K562 (cell line): Measurements from ENCODE around the gene PGR. TPM values are rescaled to one million over a fixed set of nuclear protein-coding genes. Genes with fewer than 3 reads are reported as not detected.

Experiments
- COPS2 ChIP-seq: fragments of 450-650 bp; conservative IDR thresholded peaks from 2 replicates; pipeline ENCODE4 v1.6.1; 2016; ENCODE audit warnings: mild to moderate bottlenecking, moderate library complexity
- CXXC5 ChIP-seq: fragments of 250-450 bp; sonication (Bioruptor Pico); IDR thresholded peaks from 2 replicates; pipeline ENCODE4 v1.8.0; 2022; ENCODE audit warnings: inconsistent platforms, mild to moderate bottlenecking, moderate library complexity
- HOMEZ ChIP-seq: fragments of 250-450 bp; sonication (Bioruptor Pico); IDR thresholded peaks from 2 replicates; pipeline ENCODE4 v1.4.0; 2020; ENCODE audit warnings: mild to moderate bottlenecking, moderate library complexity
- JUND ChIP-seq, 2 experiments: IDR thresholded peaks; 2 replicates in 1 of 2; 3 replicates in 1 of 2; pipeline ENCODE4 v1.6.1; 2011; ENCODE audit warnings: borderline replicate concordance in 2 of 2, low read depth in 2 of 2, low read length in 2 of 2, improper control_type of control experiment in 1 of 2, missing biosample characterization in 1 of 2, missing genetic modification characterization in 1 of 2, missing genetic modification reagents in 1 of 2
- KLF10 ChIP-seq: fragments of 250-450 bp; sonication (Bioruptor Pico); IDR thresholded peaks from 2 replicates; pipeline ENCODE4 v1.6.1; 2021; ENCODE audit warnings: matching md5 sums
- POLR2H ChIP-seq: IDR thresholded peaks from 2 replicates; pipeline ENCODE4 v1.6.1; 2016; ENCODE audit warnings: missing genetic modification characterization, low read depth, mild to moderate bottlenecking, control low read depth, missing compliant biosample characterization, moderate library complexity
- POLR3G ChIP-seq: IDR thresholded peaks from 2 replicates; pipeline ENCODE4 v1.6.1; 2011; ENCODE audit not compliant: insufficient read length, insufficient replicate concordance; ENCODE audit errors: extremely low read depth
- TCFL5 ChIP-seq: fragments of 250-450 bp; sonication (Bioruptor Pico); conservative IDR thresholded peaks from 2 replicates; pipeline ENCODE4 v1.6.1; 2021; ENCODE audit warnings: mild to moderate bottlenecking, moderate library complexity, matching md5 sums
- THRAP3 ChIP-seq: fragments of 450-650 bp; IDR thresholded peaks from 2 replicates; pipeline ENCODE4 v1.6.1; 2016; ENCODE audit warnings: mild to moderate bottlenecking, inconsistent platforms, borderline replicate concordance
- ZBTB5 ChIP-seq: fragments of 450-650 bp; IDR thresholded peaks from 2 replicates; pipeline ENCODE4 v1.6.1; 2017; ENCODE audit warnings: antibody characterized with exemption
- polyA plus RNA-seq, 8 experiments: library from polyadenylated mRNA; depleted of rRNA in 4 of 8; stranded (reverse) in 5 of 8; unstranded in 3 of 8; fragments of >200 nt; fragmentation: Nextera tagmentation in 2 of 8; fragmentation: Illumina TruSeq in 1 of 8; extraction: Ambion mirVana in 2 of 8; extraction: Trizol in 1 of 8; gene quantifications; 2 replicates each; pipeline versions ENCODE4 v1.2.1 to v1.2.3, GENCODE V29; 2011 to 2014; ENCODE audit warnings: inconsistent platforms in 1 of 8, missing spikeins in 1 of 8
- total RNA-seq, 7 experiments: library from RNA; depleted of rRNA in 6 of 7; stranded (reverse); fragments of >200 nt in 6 of 7; fragmentation: Illumina TruSeq in 2 of 7; extraction: Trizol in 2 of 7; gene quantifications; 2 replicates each; pipeline versions ENCODE4 v1.2.1 to v1.2.3, GENCODE V29; 2011 to 2021; ENCODE audit warnings: low replicate concordance in 1 of 7
- TF ChIP-seq, protein P1 (sequence below): fragments of 250-450 bp; sonication (Bioruptor Pico); IDR thresholded peaks from 2 replicates; pipeline ENCODE4 v1.4.0; 2020; ENCODE audit warnings: mild to moderate bottlenecking
- TF ChIP-seq, protein P2 (sequence below): fragments of 200-800 bp; sonication (Bioruptor generic); IDR thresholded peaks from 2 replicates; pipeline ENCODE4 v1.6.1; 2016; ENCODE audit warnings: missing genetic modification characterization, missing compliant biosample characterization
- TF ChIP-seq, protein P3 (sequence below): fragments of 200-800 bp; sonication (Bioruptor generic); IDR thresholded peaks from 2 replicates; pipeline ENCODE4 v1.6.1; 2017; ENCODE audit warnings: missing genetic modification characterization, missing compliant biosample characterization

Gene PGR
- total and polyA plus RNA-seq, 9 of the 15 experiments (the other 6 are each of a cell fraction or from before 2014, with no cell fraction given), result 0.43 to 2.4 (median 1.3) TPM

DNA sequence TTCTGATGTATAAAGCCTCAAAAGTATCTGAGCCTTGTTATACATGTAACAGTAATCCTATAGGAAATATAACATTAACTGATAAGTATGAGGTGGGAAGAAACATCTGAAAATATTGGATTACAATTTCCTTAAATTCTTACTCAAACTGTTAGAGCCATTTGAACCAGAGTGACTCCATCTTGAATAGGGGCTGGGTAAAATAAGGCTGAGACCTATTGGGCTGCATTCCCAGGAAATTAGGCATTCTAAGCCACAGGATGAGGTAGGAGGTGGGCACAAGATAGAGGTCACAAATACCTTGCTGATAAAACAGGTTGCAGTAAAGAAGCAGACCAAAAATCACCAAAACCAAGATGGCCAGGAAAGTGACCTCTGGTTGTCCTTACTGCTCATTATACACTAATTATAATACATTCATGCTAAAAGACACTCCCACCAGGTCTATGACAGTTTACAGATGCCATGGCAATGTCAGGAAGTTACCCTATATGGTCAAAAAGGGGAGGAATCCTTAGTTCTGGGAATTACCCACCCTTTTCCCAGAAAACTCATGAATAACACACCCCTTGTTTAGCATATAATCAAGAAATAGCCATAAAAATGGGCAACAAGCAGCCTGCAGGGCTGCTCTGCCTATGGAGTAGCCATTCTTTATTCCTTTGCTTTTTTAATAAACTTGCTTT, 114.9 kb downstream of the PGR start (continued):
- TF ChIP-seq TCFL5 (CRISPR knock-in tag) (no peak), THRAP3 (no peak), HOMEZ (peak; percentile 49; the same call in 1 of the 2 replicates), POLR2H (peak; percentile 84), POLR3G (no peak), COPS2 (no peak), JUND (IDR thresholded peaks at IDR 0.05; ENCODE audit: borderline replicate concordance, low read depth, low read length) (no peak), JUND (tag; IDR thresholded peaks at IDR 0.05; ENCODE audit: borderline replicate concordance, low read depth, low read length) (peak; percentile 59; the same call in 2 of the 3 replicates), KLF10 (CRISPR knock-in tag) (no peak), ZBTB5 (no peak), CXXC5 (CRISPR knock-in tag) (peak; percentile 87)
- TF ChIP-seq, protein P1, sequence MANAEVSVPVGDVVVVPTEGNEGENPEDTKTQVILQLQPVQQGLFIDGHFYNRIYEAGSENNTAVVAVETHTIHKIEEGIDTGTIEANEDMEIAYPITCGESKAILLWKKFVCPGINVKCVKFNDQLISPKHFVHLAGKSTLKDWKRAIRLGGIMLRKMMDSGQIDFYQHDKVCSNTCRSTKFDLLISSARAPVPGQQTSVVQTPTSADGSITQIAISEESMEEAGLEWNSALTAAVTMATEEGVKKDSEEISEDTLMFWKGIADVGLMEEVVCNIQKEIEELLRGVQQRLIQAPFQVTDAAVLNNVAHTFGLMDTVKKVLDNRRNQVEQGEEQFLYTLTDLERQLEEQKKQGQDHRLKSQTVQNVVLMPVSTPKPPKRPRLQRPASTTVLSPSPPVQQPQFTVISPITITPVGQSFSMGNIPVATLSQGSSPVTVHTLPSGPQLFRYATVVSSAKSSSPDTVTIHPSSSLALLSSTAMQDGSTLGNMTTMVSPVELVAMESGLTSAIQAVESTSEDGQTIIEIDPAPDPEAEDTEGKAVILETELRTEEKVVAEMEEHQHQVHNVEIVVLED, result 0 out of 2 replicates have a peak, but pooled peaks have one; percentile 37
- TF ChIP-seq, protein P2, sequence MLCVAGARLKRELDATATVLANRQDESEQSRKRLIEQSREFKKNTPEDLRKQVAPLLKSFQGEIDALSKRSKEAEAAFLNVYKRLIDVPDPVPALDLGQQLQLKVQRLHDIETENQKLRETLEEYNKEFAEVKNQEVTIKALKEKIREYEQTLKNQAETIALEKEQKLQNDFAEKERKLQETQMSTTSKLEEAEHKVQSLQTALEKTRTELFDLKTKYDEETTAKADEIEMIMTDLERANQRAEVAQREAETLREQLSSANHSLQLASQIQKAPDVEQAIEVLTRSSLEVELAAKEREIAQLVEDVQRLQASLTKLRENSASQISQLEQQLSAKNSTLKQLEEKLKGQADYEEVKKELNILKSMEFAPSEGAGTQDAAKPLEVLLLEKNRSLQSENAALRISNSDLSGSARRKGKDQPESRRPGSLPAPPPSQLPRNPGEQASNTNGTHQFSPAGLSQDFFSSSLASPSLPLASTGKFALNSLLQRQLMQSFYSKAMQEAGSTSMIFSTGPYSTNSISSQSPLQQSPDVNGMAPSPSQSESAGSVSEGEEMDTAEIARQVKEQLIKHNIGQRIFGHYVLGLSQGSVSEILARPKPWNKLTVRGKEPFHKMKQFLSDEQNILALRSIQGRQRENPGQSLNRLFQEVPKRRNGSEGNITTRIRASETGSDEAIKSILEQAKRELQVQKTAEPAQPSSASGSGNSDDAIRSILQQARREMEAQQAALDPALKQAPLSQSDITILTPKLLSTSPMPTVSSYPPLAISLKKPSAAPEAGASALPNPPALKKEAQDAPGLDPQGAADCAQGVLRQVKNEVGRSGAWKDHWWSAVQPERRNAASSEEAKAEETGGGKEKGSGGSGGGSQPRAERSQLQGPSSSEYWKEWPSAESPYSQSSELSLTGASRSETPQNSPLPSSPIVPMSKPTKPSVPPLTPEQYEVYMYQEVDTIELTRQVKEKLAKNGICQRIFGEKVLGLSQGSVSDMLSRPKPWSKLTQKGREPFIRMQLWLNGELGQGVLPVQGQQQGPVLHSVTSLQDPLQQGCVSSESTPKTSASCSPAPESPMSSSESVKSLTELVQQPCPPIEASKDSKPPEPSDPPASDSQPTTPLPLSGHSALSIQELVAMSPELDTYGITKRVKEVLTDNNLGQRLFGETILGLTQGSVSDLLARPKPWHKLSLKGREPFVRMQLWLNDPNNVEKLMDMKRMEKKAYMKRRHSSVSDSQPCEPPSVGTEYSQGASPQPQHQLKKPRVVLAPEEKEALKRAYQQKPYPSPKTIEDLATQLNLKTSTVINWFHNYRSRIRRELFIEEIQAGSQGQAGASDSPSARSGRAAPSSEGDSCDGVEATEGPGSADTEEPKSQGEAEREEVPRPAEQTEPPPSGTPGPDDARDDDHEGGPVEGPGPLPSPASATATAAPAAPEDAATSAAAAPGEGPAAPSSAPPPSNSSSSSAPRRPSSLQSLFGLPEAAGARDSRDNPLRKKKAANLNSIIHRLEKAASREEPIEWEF, result peak; percentile 92
- TF ChIP-seq, protein P3, sequence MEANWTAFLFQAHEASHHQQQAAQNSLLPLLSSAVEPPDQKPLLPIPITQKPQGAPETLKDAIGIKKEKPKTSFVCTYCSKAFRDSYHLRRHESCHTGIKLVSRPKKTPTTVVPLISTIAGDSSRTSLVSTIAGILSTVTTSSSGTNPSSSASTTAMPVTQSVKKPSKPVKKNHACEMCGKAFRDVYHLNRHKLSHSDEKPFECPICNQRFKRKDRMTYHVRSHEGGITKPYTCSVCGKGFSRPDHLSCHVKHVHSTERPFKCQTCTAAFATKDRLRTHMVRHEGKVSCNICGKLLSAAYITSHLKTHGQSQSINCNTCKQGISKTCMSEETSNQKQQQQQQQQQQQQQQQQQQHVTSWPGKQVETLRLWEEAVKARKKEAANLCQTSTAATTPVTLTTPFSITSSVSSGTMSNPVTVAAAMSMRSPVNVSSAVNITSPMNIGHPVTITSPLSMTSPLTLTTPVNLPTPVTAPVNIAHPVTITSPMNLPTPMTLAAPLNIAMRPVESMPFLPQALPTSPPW (CRISPR knock-in tag), result peak; percentile 46
